GM23338 (cell line): ENCODE data around the gene MICALL1. TPM values are rescaled to one million over a fixed set of nuclear protein-coding genes. Genes with fewer than 3 reads are reported as not detected.
A peak's percentile ranks its signal among the peaks of the same experiment; 100 is the strongest.

Experiments used
- ATAC-seq: fragments of 200-7000 bp; cut with Tn5 transposase; 3 replicates; pipeline ENCODE4 v1.9.1; 2020
- DNase-seq: peaks from one replicate; pipeline ENCODE4 v3.0.0-alpha.2; 2015; ENCODE audit warnings: low spot score
- H2AFZ ChIP-seq: fragments of 200-600 bp; sonication (generic); 2 replicates; pipeline ENCODE4 v1.8.0; 2016; ENCODE audit warnings: antibody characterized with exemption, mild to moderate bottlenecking, moderate library complexity
- H3F3A ChIP-seq: fragments of 200-600 bp; sonication (generic); replicated peaks from 2 replicates; pipeline ENCODE4 v1.8.0; 2017; ENCODE audit warnings: antibody characterized with exemption, mixed run types, low read depth
- H3K27ac ChIP-seq: fragments of 200-600 bp; sonication (generic); 2 replicates; pipeline ENCODE4 v1.6.1; 2016; ENCODE audit warnings: low read depth
- H3K27me3 ChIP-seq: fragments of 200-600 bp; sonication (generic); 2 replicates; pipeline ENCODE4 v1.8.0; 2016; ENCODE audit warnings: mild to moderate bottlenecking, mixed run types, moderate library complexity; ENCODE audit not compliant: insufficient read depth
- H3K36me3 ChIP-seq: fragments of 200-600 bp; sonication (generic); 2 replicates; pipeline ENCODE4 v1.8.0; 2016; ENCODE audit warnings: mild to moderate bottlenecking; ENCODE audit not compliant: insufficient read depth
- H3K4me1 ChIP-seq: fragments of 200-600 bp; sonication (generic); 2 replicates; pipeline ENCODE4 v1.8.0; 2016; ENCODE audit warnings: mild to moderate bottlenecking, moderate library complexity; ENCODE audit not compliant: insufficient read depth
- H3K4me2 ChIP-seq: fragments of 200-600 bp; sonication (generic); 2 replicates; pipeline ENCODE4 v1.7.1; 2017; ENCODE audit warnings: mixed run types
- H3K4me3 ChIP-seq: fragments of 200-600 bp; sonication (generic); 2 replicates; pipeline ENCODE4 v1.6.1; 2016; ENCODE audit warnings: mixed run types
- H3K79me2 ChIP-seq: fragments of 200-600 bp; sonication (generic); replicated peaks from 2 replicates; pipeline ENCODE4 v1.8.0; 2017; ENCODE audit warnings: mild to moderate bottlenecking; ENCODE audit not compliant: insufficient read depth
- H3K9me2 ChIP-seq: fragments of 200-600 bp; sonication (generic); 2 replicates; pipeline ENCODE4 v1.8.0; 2017; ENCODE audit not compliant: insufficient read depth
- H4K20me1 ChIP-seq: fragments of 200-600 bp; sonication (generic); replicated peaks from 2 replicates; pipeline ENCODE4 v1.8.0; 2017; ENCODE audit warnings: mild to moderate bottlenecking; ENCODE audit not compliant: insufficient read depth
- H3K27ac Mint-ChIP-seq: 2 replicates; pipeline ENCODE4 v1.8.0; 2020; ENCODE audit warnings: inconsistent platforms, mild to moderate bottlenecking, moderate library complexity, mixed read lengths
- H3K27me3 Mint-ChIP-seq: 3 replicates; pipeline ENCODE4 v1.8.0; 2022; ENCODE audit warnings: low read depth, mild to moderate bottlenecking, moderate library complexity, mixed read lengths, inconsistent platforms; ENCODE audit not compliant: insufficient read depth, poor library complexity
- H3K36me3 Mint-ChIP-seq: 3 replicates; pipeline ENCODE4 v1.8.0; 2021; ENCODE audit warnings: low read depth, mild to moderate bottlenecking, inconsistent platforms, moderate library complexity, mixed read lengths
- H3K4me1 Mint-ChIP-seq: 3 replicates; pipeline ENCODE4 v1.8.0; 2020; ENCODE audit warnings: mild to moderate bottlenecking, inconsistent platforms, mixed read lengths
- H3K4me3 Mint-ChIP-seq: 3 replicates; pipeline ENCODE4 v1.8.0; 2021; ENCODE audit warnings: moderate library complexity, mild to moderate bottlenecking, inconsistent platforms, mixed read lengths
- H3K9me3 Mint-ChIP-seq: 3 replicates; pipeline ENCODE4 v1.8.0; 2020; ENCODE audit warnings: moderate library complexity, mild to moderate bottlenecking, inconsistent platforms, mixed read lengths
- CREB1 ChIP-seq: fragments of 250-450 bp; sonication (Bioruptor Pico); IDR thresholded peaks from 2 replicates; pipeline ENCODE4 v1.5.0; 2020; ENCODE audit warnings: low read depth, mild to moderate bottlenecking, moderate library complexity
- EZH2phosphoT487 ChIP-seq: fragments of 200-600 bp; sonication (generic); IDR thresholded peaks from one replicate; pipeline ENCODE4 v1.8.1; 2018; ENCODE audit warnings: antibody characterized with exemption; ENCODE audit not compliant: unreplicated experiment
- JUNB ChIP-seq: IDR thresholded peaks from one replicate; pipeline ENCODE4 v1.6.1; 2016; ENCODE audit warnings: antibody characterized with exemption; ENCODE audit not compliant: unreplicated experiment
- NANOG ChIP-seq: IDR thresholded peaks from 2 replicates; pipeline ENCODE4 v1.6.1; 2016; ENCODE audit warnings: antibody characterized with exemption, borderline replicate concordance
- POLR2AphosphoS5 ChIP-seq: IDR thresholded peaks from 2 replicates; pipeline ENCODE4 v1.6.1; 2016; ENCODE audit warnings: antibody characterized with exemption, low read depth
- STAT1 ChIP-seq: IDR thresholded peaks from one replicate; pipeline ENCODE4 v1.6.1; 2016; ENCODE audit warnings: antibody characterized with exemption; ENCODE audit not compliant: unreplicated experiment
- ZNF114 ChIP-seq: fragments of 250-450 bp; sonication (Bioruptor Pico); IDR thresholded peaks from 2 replicates; pipeline ENCODE4 v1.5.0; 2020; ENCODE audit warnings: mild to moderate bottlenecking, moderate library complexity
- ZNF331 ChIP-seq: fragments of 250-450 bp; sonication (Bioruptor Pico); IDR thresholded peaks from 2 replicates; pipeline ENCODE4 v1.5.0; 2020; ENCODE audit warnings: low read depth, mild to moderate bottlenecking, moderate library complexity
- polyA plus RNA-seq: library from polyadenylated mRNA; unstranded; fragments of >200 nt; fragmentation: Nextera tagmentation; extraction: Ambion mirVana; gene quantifications from 2 replicates; pipeline ENCODE4 v1.2.1, GENCODE V29; 2016
- total RNA-seq: library from RNA; depleted of rRNA; stranded (reverse); fragments of >200 nt; shearing (Covaris generic); gene quantifications from 2 replicates; pipeline ENCODE4 v1.2.3, GENCODE V29; 2014
- TF ChIP-seq, protein P1 (sequence below): fragments of 250-450 bp; sonication (Bioruptor Pico); IDR thresholded peaks from 2 replicates; pipeline ENCODE4 v1.5.0; 2020; ENCODE audit warnings: mild to moderate bottlenecking, moderate library complexity
- TF ChIP-seq, protein P2 (sequence below): IDR thresholded peaks from one replicate; pipeline ENCODE4 v1.6.1; 2018; ENCODE audit warnings: antibody characterized with exemption; ENCODE audit not compliant: unreplicated experiment
- TF ChIP-seq, protein P3 (sequence below): IDR thresholded peaks from 2 replicates; pipeline ENCODE4 v1.6.1; 2016; ENCODE audit warnings: antibody characterized with exemption
- TF ChIP-seq, protein P4 (sequence below), 2 experiments: fragments of 200-600 bp in 1 of 2; sonication (generic) in 1 of 2; conservative IDR thresholded peaks; 2 replicates each; pipeline versions ENCODE4 v1.5.1 to v1.6.1; 2016 to 2017; ENCODE audit warnings: antibody characterized with exemption in 2 of 2, low read depth in 2 of 2, mild to moderate bottlenecking in 2 of 2, moderate library complexity in 1 of 2

MICALL1 gene
- total and polyA plus RNA-seq, 2 experiments from 2014 or later: 5.9 to 33.1 TPM

DNA sequence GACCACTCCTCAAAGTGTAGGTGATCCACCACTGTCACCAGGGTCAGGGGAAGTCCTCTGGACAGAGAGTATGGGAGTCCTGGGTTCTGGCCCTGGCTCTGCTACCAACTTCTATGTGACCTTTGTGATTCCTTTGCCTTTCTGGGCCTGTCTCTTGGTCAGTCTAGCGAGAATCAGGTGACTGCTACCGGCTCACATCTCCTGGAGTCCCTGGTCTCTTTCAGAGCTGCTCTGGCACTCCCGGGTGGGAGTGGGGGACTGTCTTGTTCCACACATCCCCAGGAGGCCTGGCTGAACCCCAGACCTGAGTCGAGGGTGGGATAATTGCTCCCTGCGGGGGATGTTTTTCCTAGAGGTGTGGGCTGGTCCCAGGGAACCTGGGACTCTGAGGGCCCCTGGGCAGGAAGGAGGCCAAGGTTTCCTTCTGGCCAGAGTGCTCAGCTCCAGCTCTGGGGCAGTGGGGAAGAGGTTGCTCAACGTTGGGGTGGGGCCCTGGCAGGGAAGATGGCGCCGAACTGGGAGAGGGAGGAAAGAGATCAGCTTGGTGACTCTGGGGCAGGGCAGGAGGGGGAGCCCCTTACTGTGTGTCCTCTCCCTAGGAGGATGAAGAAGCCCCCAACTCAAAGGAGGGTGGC lies 76.2 kb downstream of the MICALL1 start:
- Histone ChIP-seq H3K27me3 (peaks cover 25% of the 10 kb centered on the region), H3K4me3 (no peak overlapping the region), H3K9me2 (no peaks in the 10 kb centered on the region), H3K36me3 (no peaks in the 10 kb centered on the region), H3K4me2 (no peak overlapping the region; the same call in 1 of the 2 replicates), H3F3A (no peaks in the 10 kb centered on the region), H3K27ac (no peak overlapping the region), H2AFZ (no peak overlapping the region), H3K79me2 (no peaks in the 10 kb centered on the region), H4K20me1 (no peaks in the 10 kb centered on the region; the same call in 1 of the 2 replicates), H3K4me1 (peaks cover 10% of the 10 kb centered on the region)
- H3K9me3 Mint-ChIP-seq: no peaks in the 10 kb centered on the region
- ATAC-seq: no peak
- H3K36me3 Mint-ChIP-seq: no peaks in the 10 kb centered on the region
- no peak overlapping the region for H3K27ac Mint-ChIP-seq
- DNase-seq: no peak
- H3K27me3 Mint-ChIP-seq: peaks cover 29% of the 10 kb centered on the region
- H3K4me1 Mint-ChIP-seq: peaks cover 28% of the 10 kb centered on the region
- TF ChIP-seq, protein P1, sequence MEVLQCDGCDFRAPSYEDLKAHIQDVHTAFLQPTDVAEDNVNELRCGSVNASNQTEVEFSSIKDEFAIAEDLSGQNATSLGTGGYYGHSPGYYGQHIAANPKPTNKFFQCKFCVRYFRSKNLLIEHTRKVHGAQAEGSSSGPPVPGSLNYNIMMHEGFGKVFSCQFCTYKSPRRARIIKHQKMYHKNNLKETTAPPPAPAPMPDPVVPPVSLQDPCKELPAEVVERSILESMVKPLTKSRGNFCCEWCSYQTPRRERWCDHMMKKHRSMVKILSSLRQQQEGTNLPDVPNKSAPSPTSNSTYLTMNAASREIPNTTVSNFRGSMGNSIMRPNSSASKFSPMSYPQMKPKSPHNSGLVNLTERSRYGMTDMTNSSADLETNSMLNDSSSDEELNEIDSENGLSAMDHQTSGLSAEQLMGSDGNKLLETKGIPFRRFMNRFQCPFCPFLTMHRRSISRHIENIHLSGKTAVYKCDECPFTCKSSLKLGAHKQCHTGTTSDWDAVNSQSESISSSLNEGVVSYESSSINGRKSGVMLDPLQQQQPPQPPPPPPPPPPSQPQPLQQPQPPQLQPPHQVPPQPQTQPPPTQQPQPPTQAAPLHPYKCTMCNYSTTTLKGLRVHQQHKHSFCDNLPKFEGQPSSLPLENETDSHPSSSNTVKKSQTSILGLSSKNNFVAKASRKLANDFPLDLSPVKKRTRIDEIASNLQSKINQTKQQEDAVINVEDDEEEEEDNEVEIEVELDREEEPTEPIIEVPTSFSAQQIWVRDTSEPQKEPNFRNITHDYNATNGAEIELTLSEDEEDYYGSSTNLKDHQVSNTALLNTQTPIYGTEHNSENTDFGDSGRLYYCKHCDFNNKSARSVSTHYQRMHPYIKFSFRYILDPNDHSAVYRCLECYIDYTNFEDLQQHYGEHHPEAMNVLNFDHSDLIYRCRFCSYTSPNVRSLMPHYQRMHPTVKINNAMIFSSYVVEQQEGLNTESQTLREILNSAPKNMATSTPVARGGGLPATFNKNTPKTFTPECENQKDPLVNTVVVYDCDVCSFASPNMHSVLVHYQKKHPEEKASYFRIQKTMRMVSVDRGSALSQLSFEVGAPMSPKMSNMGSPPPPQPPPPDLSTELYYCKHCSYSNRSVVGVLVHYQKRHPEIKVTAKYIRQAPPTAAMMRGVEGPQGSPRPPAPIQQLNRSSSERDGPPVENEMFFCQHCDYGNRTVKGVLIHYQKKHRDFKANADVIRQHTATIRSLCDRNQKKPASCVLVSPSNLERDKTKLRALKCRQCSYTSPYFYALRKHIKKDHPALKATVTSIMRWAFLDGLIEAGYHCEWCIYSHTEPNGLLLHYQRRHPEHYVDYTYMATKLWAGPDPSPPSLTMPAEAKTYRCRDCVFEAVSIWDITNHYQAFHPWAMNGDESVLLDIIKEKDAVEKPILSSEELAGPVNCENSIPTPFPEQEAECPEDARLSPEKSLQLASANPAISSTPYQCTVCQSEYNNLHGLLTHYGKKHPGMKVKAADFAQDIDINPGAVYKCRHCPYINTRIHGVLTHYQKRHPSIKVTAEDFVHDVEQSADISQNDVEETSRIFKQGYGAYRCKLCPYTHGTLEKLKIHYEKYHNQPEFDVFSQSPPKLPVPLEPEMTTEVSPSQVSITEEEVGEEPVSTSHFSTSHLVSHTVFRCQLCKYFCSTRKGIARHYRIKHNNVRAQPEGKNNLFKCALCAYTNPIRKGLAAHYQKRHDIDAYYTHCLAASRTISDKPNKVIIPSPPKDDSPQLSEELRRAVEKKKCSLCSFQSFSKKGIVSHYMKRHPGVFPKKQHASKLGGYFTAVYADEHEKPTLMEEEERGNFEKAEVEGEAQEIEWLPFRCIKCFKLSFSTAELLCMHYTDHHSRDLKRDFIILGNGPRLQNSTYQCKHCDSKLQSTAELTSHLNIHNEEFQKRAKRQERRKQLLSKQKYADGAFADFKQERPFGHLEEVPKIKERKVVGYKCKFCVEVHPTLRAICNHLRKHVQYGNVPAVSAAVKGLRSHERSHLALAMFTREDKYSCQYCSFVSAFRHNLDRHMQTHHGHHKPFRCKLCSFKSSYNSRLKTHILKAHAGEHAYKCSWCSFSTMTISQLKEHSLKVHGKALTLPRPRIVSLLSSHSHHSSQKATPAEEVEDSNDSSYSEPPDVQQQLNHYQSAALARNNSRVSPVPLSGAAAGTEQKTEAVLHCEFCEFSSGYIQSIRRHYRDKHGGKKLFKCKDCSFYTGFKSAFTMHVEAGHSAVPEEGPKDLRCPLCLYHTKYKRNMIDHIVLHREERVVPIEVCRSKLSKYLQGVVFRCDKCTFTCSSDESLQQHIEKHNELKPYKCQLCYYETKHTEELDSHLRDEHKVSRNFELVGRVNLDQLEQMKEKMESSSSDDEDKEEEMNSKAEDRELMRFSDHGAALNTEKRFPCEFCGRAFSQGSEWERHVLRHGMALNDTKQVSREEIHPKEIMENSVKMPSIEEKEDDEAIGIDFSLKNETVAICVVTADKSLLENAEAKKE (CRISPR knock-in tag): no peak
- TF ChIP-seq EZH2phosphoT487 (no peak), CREB1 (CRISPR knock-in tag) (no peak), NANOG (no peak), ZNF114 (CRISPR knock-in tag) (no peak), POLR2AphosphoS5 (no peak), STAT1 (no peak), JUNB (no peak), ZNF331 (no peak)
- TF ChIP-seq, protein P2, sequence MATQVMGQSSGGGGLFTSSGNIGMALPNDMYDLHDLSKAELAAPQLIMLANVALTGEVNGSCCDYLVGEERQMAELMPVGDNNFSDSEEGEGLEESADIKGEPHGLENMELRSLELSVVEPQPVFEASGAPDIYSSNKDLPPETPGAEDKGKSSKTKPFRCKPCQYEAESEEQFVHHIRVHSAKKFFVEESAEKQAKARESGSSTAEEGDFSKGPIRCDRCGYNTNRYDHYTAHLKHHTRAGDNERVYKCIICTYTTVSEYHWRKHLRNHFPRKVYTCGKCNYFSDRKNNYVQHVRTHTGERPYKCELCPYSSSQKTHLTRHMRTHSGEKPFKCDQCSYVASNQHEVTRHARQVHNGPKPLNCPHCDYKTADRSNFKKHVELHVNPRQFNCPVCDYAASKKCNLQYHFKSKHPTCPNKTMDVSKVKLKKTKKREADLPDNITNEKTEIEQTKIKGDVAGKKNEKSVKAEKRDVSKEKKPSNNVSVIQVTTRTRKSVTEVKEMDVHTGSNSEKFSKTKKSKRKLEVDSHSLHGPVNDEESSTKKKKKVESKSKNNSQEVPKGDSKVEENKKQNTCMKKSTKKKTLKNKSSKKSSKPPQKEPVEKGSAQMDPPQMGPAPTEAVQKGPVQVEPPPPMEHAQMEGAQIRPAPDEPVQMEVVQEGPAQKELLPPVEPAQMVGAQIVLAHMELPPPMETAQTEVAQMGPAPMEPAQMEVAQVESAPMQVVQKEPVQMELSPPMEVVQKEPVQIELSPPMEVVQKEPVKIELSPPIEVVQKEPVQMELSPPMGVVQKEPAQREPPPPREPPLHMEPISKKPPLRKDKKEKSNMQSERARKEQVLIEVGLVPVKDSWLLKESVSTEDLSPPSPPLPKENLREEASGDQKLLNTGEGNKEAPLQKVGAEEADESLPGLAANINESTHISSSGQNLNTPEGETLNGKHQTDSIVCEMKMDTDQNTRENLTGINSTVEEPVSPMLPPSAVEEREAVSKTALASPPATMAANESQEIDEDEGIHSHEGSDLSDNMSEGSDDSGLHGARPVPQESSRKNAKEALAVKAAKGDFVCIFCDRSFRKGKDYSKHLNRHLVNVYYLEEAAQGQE: no peak
- TF ChIP-seq, protein P3, sequence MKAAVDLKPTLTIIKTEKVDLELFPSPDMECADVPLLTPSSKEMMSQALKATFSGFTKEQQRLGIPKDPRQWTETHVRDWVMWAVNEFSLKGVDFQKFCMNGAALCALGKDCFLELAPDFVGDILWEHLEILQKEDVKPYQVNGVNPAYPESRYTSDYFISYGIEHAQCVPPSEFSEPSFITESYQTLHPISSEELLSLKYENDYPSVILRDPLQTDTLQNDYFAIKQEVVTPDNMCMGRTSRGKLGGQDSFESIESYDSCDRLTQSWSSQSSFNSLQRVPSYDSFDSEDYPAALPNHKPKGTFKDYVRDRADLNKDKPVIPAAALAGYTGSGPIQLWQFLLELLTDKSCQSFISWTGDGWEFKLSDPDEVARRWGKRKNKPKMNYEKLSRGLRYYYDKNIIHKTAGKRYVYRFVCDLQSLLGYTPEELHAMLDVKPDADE: no peak
- TF ChIP-seq, protein P4, sequence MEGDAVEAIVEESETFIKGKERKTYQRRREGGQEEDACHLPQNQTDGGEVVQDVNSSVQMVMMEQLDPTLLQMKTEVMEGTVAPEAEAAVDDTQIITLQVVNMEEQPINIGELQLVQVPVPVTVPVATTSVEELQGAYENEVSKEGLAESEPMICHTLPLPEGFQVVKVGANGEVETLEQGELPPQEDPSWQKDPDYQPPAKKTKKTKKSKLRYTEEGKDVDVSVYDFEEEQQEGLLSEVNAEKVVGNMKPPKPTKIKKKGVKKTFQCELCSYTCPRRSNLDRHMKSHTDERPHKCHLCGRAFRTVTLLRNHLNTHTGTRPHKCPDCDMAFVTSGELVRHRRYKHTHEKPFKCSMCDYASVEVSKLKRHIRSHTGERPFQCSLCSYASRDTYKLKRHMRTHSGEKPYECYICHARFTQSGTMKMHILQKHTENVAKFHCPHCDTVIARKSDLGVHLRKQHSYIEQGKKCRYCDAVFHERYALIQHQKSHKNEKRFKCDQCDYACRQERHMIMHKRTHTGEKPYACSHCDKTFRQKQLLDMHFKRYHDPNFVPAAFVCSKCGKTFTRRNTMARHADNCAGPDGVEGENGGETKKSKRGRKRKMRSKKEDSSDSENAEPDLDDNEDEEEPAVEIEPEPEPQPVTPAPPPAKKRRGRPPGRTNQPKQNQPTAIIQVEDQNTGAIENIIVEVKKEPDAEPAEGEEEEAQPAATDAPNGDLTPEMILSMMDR (conservative IDR thresholded peaks at IDR 0.05; ENCODE audit: low read depth in 2 of 2): no peak
- peak overlapping the region; percentile 58; the same call in 2 of the 3 replicates for H3K4me3 Mint-ChIP-seq
